K562 (cell line): Measurements from ENCODE around the gene SMARCA4. TPM values are rescaled to one million over a fixed set of nuclear protein-coding genes. Genes with fewer than 3 reads are reported as not detected.

Source experiments
- BACH1 ChIP-seq: fragments of 200-800 bp; sonication (Bioruptor generic); IDR thresholded peaks from 2 replicates; pipeline ENCODE4 v1.6.1; 2016; ENCODE audit warnings: missing genetic modification characterization, missing compliant biosample characterization
- BRD9 ChIP-seq: fragments of 450-650 bp; IDR thresholded peaks from 2 replicates; pipeline ENCODE4 v1.6.1; 2018; ENCODE audit warnings: low read depth; ENCODE audit not compliant: partially characterized antibody
- CGGBP1 ChIP-seq: fragments of 250-450 bp; sonication (Bioruptor Pico); IDR thresholded peaks from 2 replicates; pipeline ENCODE4 v1.9.0; 2021; ENCODE audit warnings: mild to moderate bottlenecking
- CREB3 ChIP-seq: fragments of 450-650 bp; conservative IDR thresholded peaks from 2 replicates; pipeline ENCODE4 v1.6.1; 2016; ENCODE audit warnings: missing genetic modification characterization, low read depth, mild to moderate bottlenecking, missing compliant biosample characterization, moderate library complexity
- DIDO1 ChIP-seq: fragments of 450-650 bp; IDR thresholded peaks from 2 replicates; pipeline ENCODE4 v1.6.1; 2016; ENCODE audit warnings: low read depth, missing biosample characterization, missing genetic modification characterization
- DMBX1 ChIP-seq: fragments of 250-450 bp; sonication (Bioruptor Pico); IDR thresholded peaks from 2 replicates; pipeline ENCODE4 v1.8.0; 2022; ENCODE audit warnings: inconsistent platforms, mild to moderate bottlenecking, moderate library complexity, borderline replicate concordance
- FOXK1 ChIP-seq: sonication (generic); formaldehyde crosslinking; IDR thresholded peaks from 2 replicates; pipeline ENCODE4 v1.8.0; 2022; ENCODE audit warnings: missing genetic modification reagents, mild to moderate bottlenecking, borderline replicate concordance
- GABPA ChIP-seq: fragments of 200-800 bp; sonication (Bioruptor generic); conservative IDR thresholded peaks from 2 replicates; pipeline ENCODE4 v1.6.1; 2016; ENCODE audit warnings: low read depth, missing genetic modification characterization, missing compliant biosample characterization
- JUNB ChIP-seq: fragments of 450-650 bp; formaldehyde crosslinking; conservative IDR thresholded peaks from 2 replicates; pipeline ENCODE4 v1.4.0; 2020; ENCODE audit warnings: mild to moderate bottlenecking
- KDM4B ChIP-seq, 2 experiments: fragments of 450-650 bp in 1 of 2; sonication (generic) in 1 of 2; IDR thresholded peaks; 2 replicates each; pipeline ENCODE4 v1.6.1; 2016 to 2017; ENCODE audit warnings: borderline replicate concordance in 2 of 2, antibody characterized with exemption in 1 of 2, low read depth in 1 of 2, mild to moderate bottlenecking in 1 of 2
- MED1 ChIP-seq: sonication (generic); formaldehyde crosslinking; IDR thresholded peaks from 2 replicates; pipeline ENCODE4 v1.8.1; 2023; ENCODE audit warnings: missing genetic modification reagents, borderline replicate concordance
- NFE2L1 ChIP-seq: fragments of 450-650 bp; IDR thresholded peaks from 2 replicates; pipeline ENCODE4 v1.6.1; 2016; ENCODE audit warnings: missing genetic modification characterization, low read depth, mild to moderate bottlenecking, missing compliant biosample characterization, moderate library complexity, borderline replicate concordance
- PHB ChIP-seq: fragments of 250-450 bp; sonication (Bioruptor Pico); IDR thresholded peaks from 2 replicates; pipeline ENCODE4 v1.5.0; 2021
- PRPF4 ChIP-seq: fragments of 200-400 bp; formaldehyde crosslinking; IDR thresholded peaks from one replicate; pipeline ENCODE4 v1.6.1; 2017; ENCODE audit warnings: low read length, low read depth, mild to moderate bottlenecking; ENCODE audit not compliant: insufficient read depth, poor library complexity, severe bottlenecking
- RAD21 ChIP-seq, 2 experiments: fragments of 250-450 bp in 1 of 2; fragments of 450-650 bp in 1 of 2; sonication (Bioruptor Pico) in 1 of 2; formaldehyde crosslinking in 1 of 2; IDR thresholded peaks in 1 of 2; conservative IDR thresholded peaks in 1 of 2; 2 replicates each; pipeline versions ENCODE4 v1.4.0 to v1.8.0; 2020 to 2022; ENCODE audit warnings: mild to moderate bottlenecking in 2 of 2, moderate library complexity in 1 of 2
- SMAD4 ChIP-seq: fragments of 250-450 bp; sonication (Bioruptor Pico); conservative IDR thresholded peaks from 2 replicates; pipeline ENCODE4 v1.8.0; 2021; ENCODE audit warnings: inconsistent platforms, mild to moderate bottlenecking, moderate library complexity
- TEAD1 ChIP-seq, 2 experiments: fragments of 450-650 bp in 1 of 2; sonication (generic) in 1 of 2; formaldehyde crosslinking; IDR thresholded peaks; 2 replicates each; pipeline versions ENCODE4 v1.4.0 to v1.8.0; 2020 to 2022; ENCODE audit warnings: mild to moderate bottlenecking in 2 of 2, missing genetic modification reagents in 1 of 2
- ZFP36 ChIP-seq: fragments of 150-350 bp; IDR thresholded peaks from 2 replicates; pipeline ENCODE4 v1.6.1; 2018; ENCODE audit warnings: low read length, low read depth; ENCODE audit not compliant: partially characterized antibody
- ZNF175 ChIP-seq: fragments of 200-800 bp; sonication (Bioruptor generic); IDR thresholded peaks from 2 replicates; pipeline ENCODE4 v1.6.1; 2016; ENCODE audit warnings: low read depth, mild to moderate bottlenecking, missing genetic modification characterization, missing compliant biosample characterization
- ZNF280B ChIP-seq: fragments of 250-450 bp; sonication (Bioruptor Pico); IDR thresholded peaks from 2 replicates; pipeline ENCODE4 v1.5.1; 2021; ENCODE audit warnings: mild to moderate bottlenecking
- ZNF584 ChIP-seq: fragments of 200-800 bp; sonication (Bioruptor generic); IDR thresholded peaks from 2 replicates; pipeline ENCODE4 v1.6.1; 2016; ENCODE audit warnings: low read depth, mild to moderate bottlenecking, missing genetic modification characterization, missing compliant biosample characterization
- polyA plus RNA-seq, 8 experiments: library from polyadenylated mRNA; depleted of rRNA in 4 of 8; stranded (reverse) in 5 of 8; unstranded in 3 of 8; fragments of >200 nt; fragmentation: Nextera tagmentation in 2 of 8; fragmentation: Illumina TruSeq in 1 of 8; extraction: Ambion mirVana in 2 of 8; extraction: Trizol in 1 of 8; gene quantifications; 2 replicates each; pipeline versions ENCODE4 v1.2.1 to v1.2.3, GENCODE V29; 2011 to 2014; ENCODE audit warnings: inconsistent platforms in 1 of 8, missing spikeins in 1 of 8
- total RNA-seq, 7 experiments: library from RNA; depleted of rRNA in 6 of 7; stranded (reverse); fragments of >200 nt in 6 of 7; fragmentation: Illumina TruSeq in 2 of 7; extraction: Trizol in 2 of 7; gene quantifications; 2 replicates each; pipeline versions ENCODE4 v1.2.1 to v1.2.3, GENCODE V29; 2011 to 2021; ENCODE audit warnings: low replicate concordance in 1 of 7
- TF ChIP-seq, protein P1 (sequence below), 3 experiments: fragments of 200-800 bp in 1 of 3; sonication (Bioruptor generic) in 1 of 3; sonication (generic) in 1 of 3; formaldehyde crosslinking in 1 of 3; IDR thresholded peaks; 2 replicates each; pipeline versions ENCODE4 v1.6.1 to v1.8.0; 2016 to 2022; ENCODE audit warnings: mild to moderate bottlenecking in 2 of 3, missing compliant biosample characterization in 2 of 3, missing genetic modification characterization in 2 of 3, missing genetic modification reagents in 1 of 3

Gene SMARCA4
- total and polyA plus RNA-seq, 9 of the 15 experiments (the other 6 are each of a cell fraction or from before 2014, with no cell fraction given) = 19.3 to 207 (median 52.1) TPM

DNA sequence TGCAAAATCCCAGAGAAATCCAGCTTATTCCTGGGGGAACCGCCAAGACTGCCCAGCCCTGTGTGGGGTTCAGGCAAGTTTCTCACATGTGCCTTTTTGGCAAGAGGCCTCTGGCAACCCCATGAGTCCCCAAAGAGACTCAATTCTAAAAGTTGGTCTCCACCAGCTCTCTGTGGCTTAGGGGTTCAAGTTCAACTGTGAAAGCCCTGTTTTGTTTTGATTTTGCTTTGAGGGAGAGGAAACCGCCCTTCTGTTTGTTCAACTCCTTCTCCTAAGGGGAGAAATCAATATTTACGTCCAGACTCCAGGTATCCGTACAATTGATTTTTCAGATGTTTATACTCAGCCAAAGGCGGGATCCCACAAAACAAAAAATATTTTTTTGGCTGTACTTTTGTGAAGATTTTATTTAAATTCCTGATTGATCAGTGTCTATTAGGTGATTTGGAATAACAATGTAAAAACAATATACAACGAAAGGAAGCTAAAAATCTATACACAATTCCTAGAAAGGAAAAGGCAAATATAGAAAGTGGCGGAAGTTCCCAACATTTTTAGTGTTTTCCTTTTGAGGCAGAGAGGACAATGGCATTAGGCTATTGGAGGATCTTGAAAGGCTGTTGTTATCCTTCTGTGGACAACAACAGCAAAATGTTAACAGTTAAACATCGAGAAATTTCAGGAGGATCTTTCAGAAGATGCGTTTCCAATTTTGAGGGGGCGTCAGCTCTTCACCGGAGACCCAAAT is 127.8 kb downstream of the SMARCA4 start (continued):
- TF ChIP-seq ZFP36 (no peak), CREB3 (tag) (peak; percentile 76), BACH1 (peak; percentile 54; the same call in 1 of the 2 replicates), KDM4B (IDR thresholded peaks at IDR 0.05; ENCODE audit: borderline replicate concordance in 2 of 2, low read depth in 1 of 2) (no peak), MED1 (no peak), NFE2L1 (no peak), PHB (no peak), DIDO1 (tag) (0 out of 2 replicates have a peak, but pooled peaks have one; percentile 14), GABPA (tag) (0 out of 2 replicates have a peak, but pooled peaks have one; percentile 6), ZNF584 (CRISPR knock-in tag) (0 out of 2 replicates have a peak, but pooled peaks have one; percentile 34), DMBX1 (CRISPR knock-in tag) (peak; percentile 19; the same call in 1 of the 2 replicates), RAD21 (CRISPR knock-in tag; conservative IDR thresholded peaks at IDR 0.05 in 1 of 2, IDR thresholded peaks at IDR 0.05 in 1 of 2) (no peak), ZNF175 (CRISPR knock-in tag) (no peak; the same call in 1 of the 2 replicates), BRD9 (peak; percentile 95), SMAD4 (CRISPR knock-in tag) (peak; percentile 21; the same call in 1 of the 2 replicates), PRPF4 (no peak), CGGBP1 (no peak), ZNF280B (CRISPR knock-in tag) (no peak), JUNB (CRISPR knock-in tag) (no peak), TEAD1 (CRISPR knock-in tag; IDR thresholded peaks at IDR 0.05) (no peak), FOXK1 (no peak)
- TF ChIP-seq, protein P1, sequence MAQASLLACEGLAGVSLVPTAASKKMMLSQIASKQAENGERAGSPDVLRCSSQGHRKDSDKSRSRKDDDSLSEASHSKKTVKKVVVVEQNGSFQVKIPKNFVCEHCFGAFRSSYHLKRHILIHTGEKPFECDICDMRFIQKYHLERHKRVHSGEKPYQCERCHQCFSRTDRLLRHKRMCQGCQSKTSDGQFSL (CRISPR knock-in tag; IDR thresholded peaks at IDR 0.05) = no peak
- TF ChIP-seq, protein P1 (tag; IDR thresholded peaks at IDR 0.05) = no peak
